ENCODE data around the gene DNAH14.
"Not testable (repeated sequence)": the region's sequence is repeated elsewhere in the genome, so short reads cannot be mapped to it uniquely, and the experiment has no call there.

The DNAH14 gene

GRCh38 chr1:225260319-225260718 is 330.8 kb downstream of the DNAH14 start:
- DNase-seq: no peak

GRCh38 chr1:225277445-225277844 is 348.0 kb downstream of the DNAH14 start:
- DNase-seq: no peak

- DNase-seq: no peak
Observed at GRCh38 chr1:225280563-225280962, 351.1 kb downstream of the DNAH14 start.

- no peak for DNase-seq
Observed at GRCh38 chr1:225290244-225290643, 360.8 kb downstream of the DNAH14 start.

- no peak for DNase-seq
Observed at GRCh38 chr1:225299624-225300023, 370.1 kb downstream of the DNAH14 start.

- DNase-seq: no peak
Observed at GRCh38 chr1:225300381-225300780, 370.9 kb downstream of the DNAH14 start.

GRCh38 chr1:225304996-225305395 is 375.5 kb downstream of the DNAH14 start:
- no peak for DNase-seq

- DNase-seq: not testable (repeated sequence)
Observed at GRCh38 chr1:225310544-225310943, 381.1 kb downstream of the DNAH14 start.

GRCh38 chr1:225318706-225319575 is 389.5 kb downstream of the DNAH14 start:
- DNase-seq: peak; percentile 42

- DNase-seq: no peak
Observed at GRCh38 chr1:225319871-225320270, 390.4 kb downstream of the DNAH14 start.

- DNase-seq: no peak
Observed at GRCh38 chr1:225321784-225322183, 392.3 kb downstream of the DNAH14 start.

GRCh38 chr1:225329041-225329440 is 399.6 kb downstream of the DNAH14 start:
- no peak for DNase-seq

- not testable (repeated sequence) for DNase-seq
Observed at GRCh38 chr1:225329996-225330395, 400.5 kb downstream of the DNAH14 start.

GRCh38 chr1:225332686-225333085 is 403.2 kb downstream of the DNAH14 start:
- no peak for DNase-seq

GRCh38 chr1:225335098-225335778 is 405.8 kb downstream of the DNAH14 start:
- DNase-seq: not testable (repeated sequence)

- DNase-seq: no peak
Observed at GRCh38 chr1:225338545-225338944, 409.1 kb downstream of the DNAH14 start.

- DNase-seq: no peak
Observed at GRCh38 chr1:225341642-225342041, 412.2 kb downstream of the DNAH14 start.

GRCh38 chr1:225342695-225343094 is 413.2 kb downstream of the DNAH14 start:
- no peak for DNase-seq

- no peak for DNase-seq
Observed at GRCh38 chr1:225343618-225344017, 414.1 kb downstream of the DNAH14 start.

- DNase-seq: no peak
Observed at GRCh38 chr1:225347123-225347683, 417.7 kb downstream of the DNAH14 start.

GRCh38 chr1:225348400-225348799 is 418.9 kb downstream of the DNAH14 start:
- DNase-seq: no peak

GRCh38 chr1:225349826-225350225 is 420.4 kb downstream of the DNAH14 start:
- no peak for DNase-seq

- DNase-seq: no peak
Observed at GRCh38 chr1:225350872-225351271, 421.4 kb downstream of the DNAH14 start.

- no peak for DNase-seq
Observed at GRCh38 chr1:225354906-225355305, 425.4 kb downstream of the DNAH14 start.

Measured in NCI-H1105 (cell line).